Smooth muscle cell (in vitro differentiated cells): ENCODE measurements around the gene ACACB. TPM values are rescaled to one million over a fixed set of nuclear protein-coding genes. Genes with fewer than 3 reads are reported as not detected.

ENCODE experiments used
- DNase-seq: peaks from one replicate; lab custom pipeline; 2025; ENCODE audit not compliant: unreplicated experiment; lab: John Stamatoyannopoulos, UW
- H2AFZ ChIP-seq: fragments of 200-600 bp; sonication (generic); 2 replicates; pipeline ENCODE4 v1.6.0; 2016; ENCODE audit warnings: antibody characterized with exemption, low read depth, mild to moderate bottlenecking
- H3F3A ChIP-seq: fragments of 200-600 bp; sonication (generic); 2 replicates; pipeline ENCODE4 v1.6.0; 2017; ENCODE audit warnings: antibody characterized with exemption, low read depth
- H3K27ac ChIP-seq: fragments of 200-600 bp; sonication (generic); 2 replicates; pipeline ENCODE4 v1.5.1; 2016; ENCODE audit warnings: low read depth, mild to moderate bottlenecking
- H3K27me3 ChIP-seq: fragments of 200-600 bp; sonication (generic); 2 replicates; pipeline ENCODE4 v1.6.1; 2016; ENCODE audit warnings: low read depth, mild to moderate bottlenecking
- H3K36me3 ChIP-seq: fragments of 200-600 bp; sonication (generic); 2 replicates; pipeline ENCODE4 v1.5.1; 2016; ENCODE audit warnings: low read depth
- H3K4me1 ChIP-seq: fragments of 200-600 bp; sonication (generic); 2 replicates; pipeline ENCODE4 v1.5.1; 2016; ENCODE audit warnings: low read depth
- H3K4me2 ChIP-seq: fragments of 200-600 bp; sonication (generic); 2 replicates; pipeline ENCODE4 v1.6.0; 2016; ENCODE audit warnings: mild to moderate bottlenecking
- H3K4me3 ChIP-seq: fragments of 200-600 bp; sonication (generic); 2 replicates; pipeline ENCODE4 v1.5.1; 2016; ENCODE audit warnings: mild to moderate bottlenecking
- H3K79me2 ChIP-seq: fragments of 200-600 bp; sonication (generic); 2 replicates; pipeline ENCODE4 v1.6.0; 2016; ENCODE audit warnings: low read depth, mild to moderate bottlenecking
- H3K9ac ChIP-seq: fragments of 200-600 bp; sonication (generic); 2 replicates; pipeline ENCODE4 v1.6.0; 2016; ENCODE audit warnings: low read depth
- H3K9me3 ChIP-seq: fragments of 200-600 bp; sonication (generic); replicated peaks from 2 replicates; pipeline ENCODE4 v1.5.1; 2016; ENCODE audit warnings: low read depth
- H4K20me1 ChIP-seq: fragments of 200-600 bp; sonication (generic); 2 replicates; pipeline ENCODE4 v1.6.0; 2016; ENCODE audit warnings: low read depth
- CTCF ChIP-seq: fragments of 200-600 bp; sonication (generic); IDR thresholded peaks from 2 replicates; pipeline ENCODE4 v1.5.1; 2017; ENCODE audit warnings: borderline replicate concordance, mild to moderate bottlenecking, antibody characterized with exemption; ENCODE audit not compliant: insufficient read depth, poor library complexity, severe bottlenecking
- WGBS: methylation state at CpG from one replicate; pipeline ENCODE4 v1.1.7; 2016; ENCODE audit warnings: low lambda C conversion rate; 5-methylcytosine and 5-hydroxymethylcytosine counted together
- polyA plus RNA-seq: library from polyadenylated mRNA; unstranded; fragments of >200 nt; fragmentation: Nextera tagmentation; extraction: Ambion mirVana; gene quantifications from 2 replicates; pipeline ENCODE4 v1.2.1, GENCODE V29; 2016
- total RNA-seq: library from RNA; depleted of rRNA; stranded (reverse); fragments of >200 nt; gene quantifications from 2 replicates; pipeline ENCODE4 v1.2.3, GENCODE V29; 2014

ACACB gene
- total and polyA plus RNA-seq, 2 experiments from 2014 or later, result 0.58 to 2.0 TPM

- peak; percentile 7 for DNase-seq
- Histone ChIP-seq H3K36me3 (no peaks in the 10 kb centered on the region), H3F3A (no peaks in the 10 kb centered on the region), H3K4me2 (peak overlapping the region; percentile 71), H3K4me3 (no peak overlapping the region), H3K79me2 (no peaks in the 10 kb centered on the region), H3K4me1 (peaks cover 10% of the 10 kb centered on the region), H3K27me3 (no peaks in the 10 kb centered on the region), H3K27ac (no peak overlapping the region), H3K9ac (no peak overlapping the region), H3K9me3 (no peaks in the 10 kb centered on the region), H4K20me1 (no peaks in the 10 kb centered on the region), H2AFZ (peak overlapping the region; percentile 75)
- 42% methylated on average over 30 of the region's 31 CpGs for WGBS
- TF ChIP-seq CTCF, result no peak
These were observed 175.3 kb downstream of the ACACB start for GRCh38 chr12:109291521-109292341.

GRCh38 chr12:109292342-109292711 is 175.9 kb downstream of the ACACB start:
- Histone ChIP-seq H3K27me3 (no peaks in the 10 kb centered on the region), H3F3A (no peaks in the 10 kb centered on the region), H3K36me3 (no peaks in the 10 kb centered on the region), H3K9ac (no peak overlapping the region), H2AFZ (no peak overlapping the region), H3K79me2 (no peaks in the 10 kb centered on the region), H3K4me3 (no peak overlapping the region), H3K27ac (no peak overlapping the region), H3K4me1 (peaks cover 10% of the 10 kb centered on the region), H3K9me3 (no peaks in the 10 kb centered on the region), H4K20me1 (no peaks in the 10 kb centered on the region), H3K4me2 (no peak overlapping the region)
- no peak for TF ChIP-seq CTCF
- 97% methylated on average over 5 of the region's 5 CpGs for WGBS
- DNase-seq, result no peak

GRCh38 chr12:109293106-109293505 is 176.7 kb downstream of the ACACB start:
- Histone ChIP-seq H3K79me2 (no peaks in the 10 kb centered on the region), H4K20me1 (no peaks in the 10 kb centered on the region), H3K36me3 (no peaks in the 10 kb centered on the region), H3F3A (no peaks in the 10 kb centered on the region), H3K4me3 (no peak overlapping the region), H3K27ac (no peak overlapping the region), H3K27me3 (no peaks in the 10 kb centered on the region), H3K9me3 (no peaks in the 10 kb centered on the region), H3K4me1 (peaks cover 10% of the 10 kb centered on the region), H3K4me2 (no peak overlapping the region), H3K9ac (no peak overlapping the region), H2AFZ (no peak overlapping the region)
- WGBS, result 71% methylated on average over 3 of the region's 3 CpGs
- no peak for TF ChIP-seq CTCF
- DNase-seq, result no peak
